A204.1 (cell line): Measurements from ENCODE around the gene C17orf75.
"Not testable (repeated sequence)": the region's sequence is repeated elsewhere in the genome, so short reads cannot be mapped to it uniquely, and the experiment has no call there.

ENCODE experiments used
- FAIRE-seq: peaks from 2 replicates; lab custom pipeline; 2012; peaks lifted over from hg19 to GRCh38; lab: Jason Lieb, UNC

C17orf75 gene

GRCh38 chr17:32342603-32343325 lies 791 bp upstream of the C17orf75 start:
- FAIRE-seq, result no peak

GRCh38 chr17:32341141-32341856 lies 674 bp downstream of the C17orf75 start:
- no peak for FAIRE-seq

- no peak for FAIRE-seq
Observed at GRCh38 chr17:32335687-32336086, 6.3 kb downstream of the C17orf75 start.

GRCh38 chr17:32335046-32335445 lies 6.9 kb downstream of the C17orf75 start:
- no peak for FAIRE-seq

- FAIRE-seq, result no peak
Observed at GRCh38 chr17:32333187-32333586, 8.8 kb downstream of the C17orf75 start.

GRCh38 chr17:32331243-32332040 lies 10.5 kb downstream of the C17orf75 start:
- FAIRE-seq, result no peak

GRCh38 chr17:32330147-32330546 lies 11.8 kb downstream of the C17orf75 start:
- FAIRE-seq, result no peak

- no peak for FAIRE-seq
Observed at GRCh38 chr17:32327911-32328310, 14.1 kb downstream of the C17orf75 start.

- FAIRE-seq, result no peak
Observed at GRCh38 chr17:32323811-32324491, 18.0 kb downstream of the C17orf75 start.

- no peak for FAIRE-seq
Observed at GRCh38 chr17:32323046-32323445, 18.9 kb downstream of the C17orf75 start.

GRCh38 chr17:32320847-32321246 lies 21.1 kb downstream of the C17orf75 start:
- FAIRE-seq, result no peak

GRCh38 chr17:32320080-32320479 lies 21.9 kb downstream of the C17orf75 start:
- FAIRE-seq, result not testable (repeated sequence)

GRCh38 chr17:32319548-32319905 lies 22.4 kb downstream of the C17orf75 start:
- FAIRE-seq, result no peak

- FAIRE-seq, result no peak
Observed at GRCh38 chr17:32318071-32318470, 23.9 kb downstream of the C17orf75 start.

GRCh38 chr17:32317353-32317752 lies 24.6 kb downstream of the C17orf75 start:
- FAIRE-seq, result no peak

GRCh38 chr17:32316653-32317052 lies 25.3 kb downstream of the C17orf75 start:
- not testable (repeated sequence) for FAIRE-seq

GRCh38 chr17:32315171-32315570 lies 26.8 kb downstream of the C17orf75 start:
- FAIRE-seq, result no peak

- no peak for FAIRE-seq
Observed at GRCh38 chr17:32314636-32315035, 27.3 kb downstream of the C17orf75 start.

- FAIRE-seq, result no peak
Observed at GRCh38 chr17:32311028-32311536, 30.9 kb downstream of the C17orf75 start.

- no peak for FAIRE-seq
Observed at GRCh38 chr17:32307658-32308057, 34.3 kb downstream of the C17orf75 start.

GRCh38 chr17:32305049-32305448 lies 36.9 kb downstream of the C17orf75 start:
- no peak for FAIRE-seq

- no peak for FAIRE-seq
Observed at GRCh38 chr17:32303781-32304288, 38.1 kb downstream of the C17orf75 start.
